ENCODE results near the gene SPHK1. TPM values are rescaled to one million over a fixed set of nuclear protein-coding genes. Genes with fewer than 3 reads are reported as not detected.

Gene SPHK1
- total and polyA plus RNA-seq, 2 donors (not counting 3 experiments of a cell fraction or from before 2014, with no cell fraction given): 85.6 to 97.4 TPM

GRCh38 chr17:76356803-76357456 lies 27.5 kb upstream of the SPHK1 start:
- H4K20me1 ChIP-seq (replicated peaks; ENCODE audit: control insufficient read depth, extremely low read depth, insufficient read depth, low read length): no peaks in the 10 kb centered on the region
- dilution Hi-C loops (cut with MboI; ENCODE audit: extremely low pct_ligation_motif_present, low sequenced_read_pairs) (no loop called here), intact Hi-C loops (cut with micrococcal nuclease) (no loop called here)
- FAIRE-seq (no peak), DNase-seq (ENCODE audit: low read depth, low spot score) (no peak)
- no peak overlapping the region for H3K9ac ChIP-seq (replicated peaks; ENCODE audit: extremely low read depth, insufficient read depth, low read length)
- TF ChIP-seq EZH2 (IDR thresholded peaks at IDR 0.05; ENCODE audit: borderline replicate concordance, low read depth, low read length, severe bottlenecking) (no peak), POLR2A (IDR thresholded peaks at IDR 0.05; ENCODE audit: low read depth, low read length) (no peak), MYC (IDR thresholded peaks at IDR 0.05; ENCODE audit: low read depth, low read length) (no peak), GATA2 (IDR thresholded peaks at IDR 0.05; ENCODE audit: insufficient read depth, insufficient read length, low read depth, low read length) (no peak), POLR2AphosphoS5 (IDR thresholded peaks at IDR 0.05; ENCODE audit: insufficient read depth, low read depth, low read length) (no peak), JUN (IDR thresholded peaks at IDR 0.05; ENCODE audit: borderline replicate concordance, insufficient read depth, insufficient read length, low read depth) (no peak), FOS (IDR thresholded peaks at IDR 0.05; ENCODE audit: borderline replicate concordance, insufficient read depth, low read length) (no peak)
- TF ChIP-seq, protein P1, sequence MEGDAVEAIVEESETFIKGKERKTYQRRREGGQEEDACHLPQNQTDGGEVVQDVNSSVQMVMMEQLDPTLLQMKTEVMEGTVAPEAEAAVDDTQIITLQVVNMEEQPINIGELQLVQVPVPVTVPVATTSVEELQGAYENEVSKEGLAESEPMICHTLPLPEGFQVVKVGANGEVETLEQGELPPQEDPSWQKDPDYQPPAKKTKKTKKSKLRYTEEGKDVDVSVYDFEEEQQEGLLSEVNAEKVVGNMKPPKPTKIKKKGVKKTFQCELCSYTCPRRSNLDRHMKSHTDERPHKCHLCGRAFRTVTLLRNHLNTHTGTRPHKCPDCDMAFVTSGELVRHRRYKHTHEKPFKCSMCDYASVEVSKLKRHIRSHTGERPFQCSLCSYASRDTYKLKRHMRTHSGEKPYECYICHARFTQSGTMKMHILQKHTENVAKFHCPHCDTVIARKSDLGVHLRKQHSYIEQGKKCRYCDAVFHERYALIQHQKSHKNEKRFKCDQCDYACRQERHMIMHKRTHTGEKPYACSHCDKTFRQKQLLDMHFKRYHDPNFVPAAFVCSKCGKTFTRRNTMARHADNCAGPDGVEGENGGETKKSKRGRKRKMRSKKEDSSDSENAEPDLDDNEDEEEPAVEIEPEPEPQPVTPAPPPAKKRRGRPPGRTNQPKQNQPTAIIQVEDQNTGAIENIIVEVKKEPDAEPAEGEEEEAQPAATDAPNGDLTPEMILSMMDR (IDR thresholded peaks at IDR 0.05; ENCODE audit: extremely low read depth in 1 of 2, insufficient read depth in 1 of 2, low read depth in 1 of 2, low read length in 2 of 2): no peak
- TF ChIP-seq, protein P2, sequence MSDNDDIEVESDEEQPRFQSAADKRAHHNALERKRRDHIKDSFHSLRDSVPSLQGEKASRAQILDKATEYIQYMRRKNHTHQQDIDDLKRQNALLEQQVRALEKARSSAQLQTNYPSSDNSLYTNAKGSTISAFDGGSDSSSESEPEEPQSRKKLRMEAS (IDR thresholded peaks at IDR 0.05; ENCODE audit: insufficient read depth, insufficient read length): no peak
- H3K9me3 ChIP-seq (replicated peaks; ENCODE audit: control insufficient read depth, insufficient read depth, low read length): no peaks in the 10 kb centered on the region
- no TSS peak for BruUV-seq (replicated peaks)
- H3K27me3 ChIP-seq (ENCODE audit: control insufficient read depth in 2 of 2, insufficient read depth in 2 of 2, low read length in 2 of 2): no peaks in the 10 kb centered on the region
- H3K4me1 ChIP-seq (ENCODE audit: control insufficient read depth, extremely low read depth, insufficient read depth, low read length): peaks cover 5% of the 10 kb centered on the region
- peaks cover 11% of the 10 kb centered on the region for H3K79me2 ChIP-seq (ENCODE audit: control insufficient read depth, insufficient read depth, low read length)
- H3K4me3 ChIP-seq (replicated peaks in 1 of 3; ENCODE audit: insufficient read depth in 1 of 3, low read depth in 1 of 3, low read length in 3 of 3): no peak overlapping the region
- H3K36me3 ChIP-seq (ENCODE audit: control insufficient read depth in 2 of 2, extremely low read depth in 1 of 2, insufficient read depth in 2 of 2, low read length in 2 of 2): no peaks in the 10 kb centered on the region
- POLR2A ChIA-PET: interaction anchor here (0.7 kb wide), 1 partner anchor 479 kb away, joined by 6 read pairs; the partner anchor contains the start of gene TRIM47
- H3K27ac ChIP-seq (ENCODE audit: insufficient read depth, low read depth, low read length): no peak overlapping the region
- H3K4me2 ChIP-seq (ENCODE audit: insufficient read depth, low read length): no peak overlapping the region
- H3K9me1 ChIP-seq (replicated peaks; ENCODE audit: control insufficient read depth, extremely low read depth, insufficient read depth, low read length): no peaks in the 10 kb centered on the region
- H2AFZ ChIP-seq (ENCODE audit: low read depth, low read length): no peak overlapping the region
- CTCF ChIA-PET: interaction anchor here (0.8 to 2.2 kb wide), 2 partner anchors 13 to 41 kb away, joined by 5 to 7 read pairs; no protein-coding TSS in a partner anchor

Data from endothelial cell of umbilical vein (primary cell).